K562 treated with DMSO at 1 percent for 4 hours (cell line): ENCODE results near the gene PCDHA4. TPM values are rescaled to one million over a fixed set of nuclear protein-coding genes. Genes with fewer than 3 reads are reported as not detected.

Source experiments
- total RNA-seq: library from RNA; unstranded; fragments of 300-600 nt; gene quantifications from 2 replicates; pipeline ENCODE4 v1.2.3, GENCODE V29; 2022; ENCODE audit not compliant: insufficient read depth

Gene PCDHA4
- not detected in 2 replicates for total RNA-seq

DNA sequence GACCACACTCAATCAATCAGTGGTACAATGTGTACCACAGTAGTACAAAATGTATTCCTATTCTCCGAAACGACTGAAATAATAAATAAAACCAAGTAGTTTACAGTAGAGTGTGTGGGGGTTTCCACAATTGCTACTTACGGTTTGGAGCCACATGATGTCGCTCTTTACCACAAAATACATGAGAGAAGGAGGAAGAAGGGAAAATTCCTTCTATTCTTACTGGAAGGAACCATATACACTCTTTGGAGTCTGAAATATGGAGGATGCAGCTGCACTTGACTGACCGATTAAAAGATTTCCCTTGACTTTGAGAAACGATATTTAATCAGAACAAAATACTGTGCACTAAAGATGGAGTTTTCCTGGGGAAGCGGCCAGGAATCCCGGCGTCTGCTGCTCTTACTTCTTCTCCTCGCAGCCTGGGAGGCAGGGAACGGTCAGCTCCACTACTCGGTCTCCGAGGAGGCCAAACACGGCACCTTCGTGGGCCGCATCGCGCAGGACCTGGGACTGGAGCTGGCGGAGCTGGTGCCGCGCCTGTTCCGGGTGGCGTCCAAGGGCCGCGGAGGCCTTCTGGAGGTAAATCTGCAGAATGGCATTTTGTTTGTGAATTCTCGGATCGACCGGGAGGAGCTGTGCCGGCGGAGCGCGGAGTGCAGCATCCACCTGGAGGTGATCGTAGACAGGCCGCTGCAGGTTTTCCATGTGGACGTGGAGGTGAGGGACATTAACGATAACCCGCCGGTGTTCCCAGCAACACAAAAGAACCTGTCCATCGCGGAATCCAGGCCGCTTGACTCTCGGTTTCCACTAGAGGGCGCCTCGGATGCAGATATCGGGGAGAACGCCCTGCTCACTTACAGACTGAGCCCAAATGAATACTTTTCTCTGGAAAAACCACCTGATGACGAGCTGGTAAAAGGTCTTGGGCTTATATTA lies at the start of gene PCDHA4:
Gene PCDHA4 (plus strand): TSS at position 235 of the 942 bp plus-strand sequence.

DNA sequence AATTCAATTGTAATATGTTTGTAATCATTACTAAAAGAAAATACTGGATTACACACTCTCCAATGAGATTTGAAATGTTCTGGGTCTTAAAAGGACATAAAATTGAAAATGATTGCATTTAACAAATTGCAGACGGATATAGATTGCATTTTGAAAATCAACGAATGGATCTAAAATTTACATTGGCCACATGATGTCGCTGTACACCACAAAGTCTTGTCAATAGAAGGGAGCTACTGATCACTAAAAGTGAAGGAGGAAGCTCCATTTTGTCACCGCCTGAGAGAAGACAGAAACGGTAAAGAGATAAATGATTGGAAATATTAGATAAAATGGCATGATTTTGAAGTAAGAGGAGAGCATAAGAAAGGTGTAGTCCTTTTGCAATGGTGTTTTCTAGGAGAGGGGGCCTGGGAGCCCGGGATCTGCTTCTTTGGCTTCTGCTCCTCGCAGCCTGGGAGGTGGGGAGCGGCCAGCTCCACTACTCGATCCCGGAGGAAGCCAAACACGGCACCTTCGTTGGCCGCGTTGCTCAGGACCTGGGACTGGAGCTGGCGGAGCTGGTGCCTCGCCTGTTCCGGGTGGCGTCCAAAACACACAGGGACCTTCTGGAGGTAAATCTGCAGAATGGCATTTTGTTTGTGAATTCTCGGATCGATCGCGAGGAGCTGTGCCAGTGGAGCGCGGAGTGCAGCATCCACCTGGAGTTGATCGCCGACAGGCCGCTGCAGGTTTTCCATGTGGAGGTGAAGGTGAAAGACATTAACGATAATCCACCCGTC lies 20.8 kb upstream of the PCDHA4 start, which contains the start of gene PCDHA1:
Gene PCDHA1 (plus strand): TSS at position 236 of the 782 bp plus-strand sequence.

DNA sequence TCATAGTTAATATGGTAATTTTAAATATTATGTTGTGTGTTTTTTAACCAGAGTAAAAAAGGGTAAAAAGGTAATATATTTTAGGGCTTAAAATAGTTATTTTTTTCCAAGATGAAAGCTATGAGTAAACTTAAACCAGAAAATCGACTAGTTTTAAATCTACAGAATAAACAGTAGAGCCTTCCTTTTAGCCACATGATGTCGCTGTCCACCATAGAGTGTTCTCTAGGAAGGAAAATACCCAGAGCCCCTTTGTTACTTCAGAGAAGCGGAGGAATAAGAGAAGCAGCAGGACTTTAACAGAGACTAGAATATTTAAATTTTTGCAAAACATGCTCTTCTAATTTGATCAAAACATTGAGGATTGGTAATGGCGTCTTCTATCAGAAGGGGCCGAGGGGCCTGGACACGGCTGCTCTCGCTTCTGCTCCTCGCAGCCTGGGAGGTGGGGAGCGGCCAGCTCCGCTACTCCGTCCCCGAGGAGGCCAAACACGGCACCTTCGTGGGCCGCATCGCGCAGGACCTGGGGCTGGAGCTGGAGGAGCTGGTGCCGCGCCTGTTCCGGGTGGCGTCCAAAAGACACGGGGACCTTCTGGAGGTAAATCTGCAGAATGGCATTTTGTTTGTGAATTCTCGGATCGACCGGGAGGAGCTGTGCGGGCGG lies 12.1 kb upstream of the PCDHA4 start, which contains the start of gene PCDHA2:
Gene PCDHA2 (plus strand): TSS at position 258 of the 664 bp plus-strand sequence.

DNA sequence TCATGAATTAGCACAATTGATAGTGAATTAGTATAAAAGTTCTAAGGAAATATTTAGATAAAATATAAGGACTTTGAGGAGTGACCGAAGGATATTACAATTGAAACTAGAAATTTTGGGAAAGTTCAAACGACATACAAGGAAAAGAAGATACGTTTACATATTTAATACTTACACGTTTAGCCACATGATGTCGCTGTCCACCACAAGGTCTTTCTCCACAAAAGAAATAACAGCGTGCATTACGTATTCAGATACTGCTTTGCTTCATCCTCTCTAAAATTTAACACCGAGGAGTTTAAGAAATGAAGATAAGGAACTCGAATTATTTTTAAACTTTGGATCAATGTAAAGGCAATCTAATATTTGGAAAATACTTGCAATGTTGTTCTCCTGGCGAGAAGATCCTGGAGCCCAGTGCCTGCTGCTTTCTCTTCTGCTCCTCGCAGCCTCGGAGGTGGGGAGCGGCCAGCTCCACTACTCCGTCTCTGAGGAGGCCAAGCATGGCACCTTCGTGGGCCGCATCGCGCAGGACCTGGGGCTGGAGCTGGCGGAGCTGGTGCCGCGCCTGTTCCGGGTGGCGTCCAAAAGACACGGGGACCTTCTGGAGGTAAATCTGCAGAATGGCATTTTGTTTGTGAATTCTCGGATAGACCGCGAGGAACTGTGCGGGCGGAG lies 5.9 kb upstream of the PCDHA4 start, which contains the start of gene PCDHA3:
Gene PCDHA3 (plus strand): TSS at position 242 of the 678 bp plus-strand sequence.

DNA sequence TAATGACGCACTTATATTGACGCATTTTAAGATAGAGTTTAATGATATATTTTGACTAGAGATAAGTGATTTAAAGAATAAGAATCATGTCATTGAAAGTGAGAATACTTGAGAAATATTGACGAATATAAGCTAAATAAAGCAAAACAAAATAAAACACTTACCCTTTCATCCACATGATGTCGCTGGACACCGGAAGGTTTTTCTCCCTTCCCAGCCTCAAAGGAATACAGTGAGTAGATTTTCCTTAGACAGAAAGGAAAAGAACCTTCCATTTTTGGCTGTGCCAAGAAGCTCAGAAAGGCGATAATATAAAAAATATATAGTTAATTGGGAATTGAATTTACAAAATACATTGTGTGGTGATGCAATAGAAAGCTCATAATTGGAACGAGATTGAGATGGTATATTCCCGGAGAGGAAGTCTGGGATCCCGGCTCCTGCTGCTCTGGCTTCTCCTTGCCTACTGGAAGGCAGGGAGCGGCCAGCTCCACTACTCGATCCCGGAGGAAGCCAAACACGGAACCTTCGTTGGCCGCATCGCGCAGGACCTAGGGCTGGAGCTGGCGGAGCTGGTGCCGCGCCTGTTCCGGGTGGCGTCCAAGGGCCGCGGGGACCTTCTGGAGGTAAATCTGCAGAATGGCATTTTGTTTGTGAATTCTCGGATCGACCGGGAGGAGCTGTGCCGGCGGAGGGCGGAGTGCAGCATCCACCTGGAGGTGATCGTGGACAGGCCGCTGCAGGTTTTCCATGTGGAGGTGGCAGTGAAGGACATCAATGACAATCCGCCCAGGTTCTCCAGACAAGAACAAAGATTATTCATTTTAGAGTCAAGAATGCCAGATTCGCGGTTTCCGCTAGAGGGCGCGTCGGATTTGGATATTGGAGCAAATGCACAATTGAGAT lies 14.8 kb downstream of the PCDHA4 start, which contains the start of gene PCDHA5:
Gene PCDHA5 (plus strand): TSS at position 239 of the 906 bp plus-strand sequence.

DNA sequence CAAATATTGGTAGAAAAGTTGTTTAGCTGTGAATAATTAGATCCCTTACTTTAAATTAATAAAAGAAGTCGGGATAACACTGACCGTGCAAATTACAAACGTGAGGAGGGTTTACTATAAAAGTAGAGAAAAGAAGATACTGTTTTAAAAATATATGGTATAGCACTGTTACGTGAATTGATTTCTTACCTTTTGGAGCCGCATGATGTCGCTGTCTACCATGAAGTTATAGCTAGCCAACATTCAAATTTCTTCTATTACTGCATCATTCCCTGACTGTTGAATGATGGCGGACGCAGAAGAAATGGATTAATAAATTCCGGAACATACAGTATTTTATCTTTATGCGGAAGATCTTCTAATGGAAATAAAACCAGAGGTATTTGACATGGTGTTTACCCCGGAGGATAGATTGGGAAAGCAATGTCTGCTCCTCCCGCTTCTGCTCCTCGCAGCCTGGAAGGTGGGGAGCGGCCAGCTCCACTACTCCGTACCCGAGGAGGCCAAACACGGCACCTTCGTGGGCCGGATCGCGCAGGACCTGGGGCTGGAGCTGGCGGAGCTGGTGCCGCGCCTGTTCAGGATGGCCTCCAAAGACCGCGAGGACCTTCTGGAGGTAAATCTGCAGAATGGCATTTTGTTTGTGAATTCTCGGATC lies 21.0 kb downstream of the PCDHA4 start, which contains the start of gene PCDHA6:
Gene PCDHA6 (plus strand): TSS at position 257 of the 658 bp plus-strand sequence. CDS start 132 bp downstream, at position 389.

DNA sequence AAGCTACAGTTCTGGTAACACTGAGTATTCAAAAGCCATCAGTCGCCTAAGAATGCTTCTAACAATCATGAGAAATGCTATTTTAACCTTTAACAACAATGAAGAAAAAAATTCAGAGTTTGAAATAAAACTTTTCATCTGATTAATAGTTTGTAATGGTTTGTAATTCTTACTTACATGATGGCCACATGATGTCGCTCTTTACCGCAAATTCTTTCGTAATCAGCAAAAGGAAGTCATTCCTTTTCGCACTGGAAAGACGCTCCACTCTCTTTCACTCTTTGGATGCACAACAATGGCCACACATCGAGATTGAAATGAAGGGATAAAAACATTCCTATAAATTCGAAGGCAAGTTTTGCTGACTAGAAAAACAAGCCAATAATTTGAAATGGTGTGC lies 27.1 kb downstream of the PCDHA4 start, which contains the start of gene PCDHA7:
Gene PCDHA7 (plus strand): TSS at position 277 of the 400 bp plus-strand sequence. CDS start 115 bp downstream, at position 392.

DNA sequence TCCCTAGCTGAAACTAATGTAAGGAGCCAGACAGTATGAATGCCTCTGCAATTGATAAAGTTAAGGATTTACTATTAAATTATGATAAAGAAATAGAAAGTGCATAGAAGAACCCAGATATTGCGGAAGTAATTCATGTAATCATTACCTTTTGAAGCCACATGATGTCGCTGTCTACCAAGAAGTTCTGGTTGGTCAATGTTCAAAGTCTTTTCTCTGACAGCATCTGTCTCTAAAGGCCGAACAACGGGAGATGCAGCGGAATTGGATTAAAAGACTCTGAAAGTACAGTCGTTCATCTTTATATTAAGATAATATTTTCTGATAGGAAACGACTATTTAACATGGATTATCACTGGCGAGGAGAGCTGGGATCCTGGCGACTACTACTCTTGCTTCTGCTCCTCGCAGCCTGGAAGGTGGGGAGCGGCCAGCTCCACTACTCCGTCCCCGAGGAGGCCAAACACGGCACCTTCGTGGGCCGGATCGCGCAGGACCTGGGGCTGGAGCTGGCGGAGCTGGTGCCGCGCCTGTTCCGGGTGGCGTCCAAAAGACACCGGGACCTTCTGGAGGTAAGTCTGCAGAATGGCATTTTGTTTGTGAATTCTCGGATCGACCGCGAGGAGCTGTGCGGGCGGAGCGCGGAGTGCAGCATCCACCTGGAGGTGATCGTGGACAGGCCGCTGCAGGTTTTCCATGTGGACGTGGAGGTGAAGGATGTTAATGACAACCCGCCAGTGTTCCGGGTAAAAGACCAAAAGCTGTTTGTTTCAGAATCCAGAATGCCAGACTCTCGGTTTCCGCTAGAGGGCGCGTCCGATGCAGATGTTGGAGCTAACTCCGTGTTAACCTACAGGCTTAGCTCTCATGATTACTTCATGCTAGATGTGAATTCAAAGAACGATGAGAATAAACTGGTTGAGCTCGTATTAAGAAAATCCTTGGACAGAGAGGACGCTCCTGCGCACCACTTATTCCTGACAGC lies 34.4 kb downstream of the PCDHA4 start, which contains the start of gene PCDHA8:
Gene PCDHA8 (plus strand): TSS at position 210 of the 985 bp plus-strand sequence. CDS start 135 bp downstream, at position 345.

DNA sequence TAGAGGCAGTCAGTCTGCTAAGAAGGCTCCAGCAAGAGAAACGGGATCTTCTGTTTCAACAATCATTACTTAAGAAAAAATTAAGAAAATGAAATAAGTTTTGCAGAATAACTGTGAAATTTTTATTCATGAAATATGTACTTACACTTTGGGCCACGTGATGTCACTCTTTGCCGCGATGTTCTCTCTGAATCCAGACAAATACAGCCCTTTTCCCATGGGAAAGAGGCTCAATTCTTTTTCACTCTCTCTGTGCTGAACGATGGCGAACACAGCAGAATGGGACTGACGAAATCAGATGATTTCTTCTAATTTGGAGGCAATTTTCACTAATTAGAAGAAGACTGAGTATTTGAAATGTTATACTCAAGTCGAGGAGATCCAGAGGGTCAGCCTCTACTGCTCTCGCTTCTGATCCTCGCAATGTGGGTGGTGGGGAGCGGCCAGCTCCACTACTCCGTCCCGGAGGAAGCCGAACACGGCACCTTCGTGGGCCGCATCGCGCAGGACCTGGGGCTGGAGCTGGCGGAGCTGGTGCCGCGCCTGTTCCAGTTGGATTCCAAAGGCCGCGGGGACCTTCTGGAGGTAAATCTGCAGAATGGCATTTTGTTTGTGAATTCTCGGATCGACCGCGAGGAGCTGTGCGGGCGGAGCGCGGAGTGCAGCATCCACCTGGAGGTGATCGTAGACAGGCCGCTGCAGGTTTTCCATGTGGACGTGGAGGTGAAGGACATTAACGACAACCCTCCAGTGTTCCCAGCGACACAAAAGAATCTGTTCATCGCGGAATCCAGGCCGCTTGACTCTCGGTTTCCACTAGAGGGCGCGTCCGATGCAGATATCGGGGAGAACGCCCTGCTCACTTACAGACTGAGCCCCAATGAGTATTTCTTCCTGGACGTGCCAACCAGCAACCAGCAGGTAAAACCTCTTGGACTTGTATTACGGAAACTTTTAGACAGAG lies 41.6 kb downstream of the PCDHA4 start, which contains the start of gene PCDHA9:
Gene PCDHA9 (plus strand): TSS at position 244 of the 964 bp plus-strand sequence. CDS start 114 bp downstream, at position 358.

DNA sequence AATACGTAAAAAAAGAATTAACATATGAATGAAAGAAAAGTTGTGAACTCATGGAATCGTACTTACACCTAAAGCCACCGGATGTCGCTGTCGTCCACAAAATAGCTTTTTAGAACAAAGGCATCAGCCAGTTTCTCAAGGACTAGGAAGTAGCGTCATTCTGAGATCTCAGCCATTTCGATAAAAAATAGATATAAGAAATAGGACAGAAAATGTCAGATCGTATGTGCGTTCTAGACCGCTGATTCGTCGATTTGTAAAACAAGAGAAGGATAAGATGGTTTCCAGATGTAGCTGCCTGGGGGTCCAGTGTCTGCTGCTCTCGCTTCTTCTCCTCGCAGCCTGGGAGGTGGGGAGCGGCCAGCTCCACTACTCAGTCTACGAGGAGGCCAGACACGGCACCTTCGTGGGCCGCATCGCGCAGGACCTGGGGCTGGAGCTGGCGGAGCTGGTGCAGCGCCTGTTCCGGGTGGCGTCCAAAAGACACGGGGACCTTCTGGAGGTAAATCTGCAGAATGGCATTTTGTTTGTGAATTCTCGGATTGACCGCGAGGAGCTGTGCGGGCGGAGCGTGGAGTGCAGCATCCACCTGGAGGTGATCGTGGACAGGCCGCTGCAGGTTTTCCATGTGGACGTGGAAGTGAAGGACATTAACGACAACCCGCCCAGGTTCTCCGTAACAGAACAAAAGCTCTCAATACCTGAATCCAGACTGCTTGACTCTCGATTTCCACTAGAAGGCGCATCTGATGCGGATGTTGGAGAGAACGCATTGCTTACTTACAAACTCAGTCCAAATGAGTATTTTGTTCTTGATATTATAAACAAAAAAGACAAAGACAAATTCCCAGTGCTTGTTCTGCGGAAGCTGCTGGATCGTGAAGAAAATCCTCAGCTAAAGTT lies 49.2 kb downstream of the PCDHA4 start, which contains the start of gene PCDHA10:
Gene PCDHA10 (plus strand): TSS at position 126 of the 903 bp plus-strand sequence. CDS start 152 bp downstream, at position 278.

Other genes starting within 250 kb of the PCDHA4 start
- gene SRA1, start 249.6 kb upstream of the PCDHA4 start, total RNA-seq, result 24.8 and 27.5 TPM in 2 replicates
- 8.4 and 9.2 TPM in 2 replicates for gene APBB3, start 242.5 kb upstream of the PCDHA4 start, total RNA-seq
- 110 and 118 TPM in 2 replicates for gene SLC35A4, start 242.2 kb upstream of the PCDHA4 start, total RNA-seq
- 4.9 TPM in 1 of 2 replicates, not detected in the other for gene CD14, start 173.9 kb upstream of the PCDHA4 start, total RNA-seq
- gene TMCO6, start 167.6 kb upstream of the PCDHA4 start, total RNA-seq, result 10.4 and 10.7 TPM in 2 replicates
- 172 and 175 TPM in 2 replicates for gene NDUFA2, start 159.4 kb upstream of the PCDHA4 start, total RNA-seq
- gene IK, start 159.2 kb upstream of the PCDHA4 start, total RNA-seq, result 149 and 176 TPM in 2 replicates
- 43.1 and 46.0 TPM in 2 replicates for gene WDR55, start 142.2 kb upstream of the PCDHA4 start, total RNA-seq
- 3.3 and 7.0 TPM in 2 replicates for gene DND1, start 133.5 kb upstream of the PCDHA4 start, total RNA-seq
- gene HARS1, start 115.7 kb upstream of the PCDHA4 start, total RNA-seq, result 43.5 and 55.6 TPM in 2 replicates
- gene HARS2, start 115.6 kb upstream of the PCDHA4 start, total RNA-seq, result 10.2 and 15.1 TPM in 2 replicates
- gene ZMAT2, start 106.6 kb upstream of the PCDHA4 start, total RNA-seq, result 34.6 and 43.0 TPM in 2 replicates
- not detected in 2 replicates for gene PCDHA1, start 20.9 kb upstream of the PCDHA4 start, total RNA-seq
- gene PCDHA2, start 12.2 kb upstream of the PCDHA4 start, total RNA-seq, result not detected in 2 replicates
- not detected in 2 replicates for gene PCDHA3, start 6.0 kb upstream of the PCDHA4 start, total RNA-seq
- not detected in 2 replicates for gene PCDHA5, start 14.5 kb downstream of the PCDHA4 start, total RNA-seq
- gene PCDHA6, start 20.9 kb downstream of the PCDHA4 start, total RNA-seq, result not detected in 2 replicates
- gene PCDHA7, start 27.2 kb downstream of the PCDHA4 start, total RNA-seq, result not detected in 2 replicates
- gene PCDHA8, start 34.1 kb downstream of the PCDHA4 start, total RNA-seq, result not detected in 2 replicates
- gene PCDHA9, start 41.3 kb downstream of the PCDHA4 start, total RNA-seq, result not detected in 2 replicates
- gene PCDHA10, start 48.8 kb downstream of the PCDHA4 start, total RNA-seq, result not detected in 2 replicates
- gene PCDHA11, start 61.9 kb downstream of the PCDHA4 start, total RNA-seq, result not detected in 2 replicates
- gene PCDHA12, start 68.2 kb downstream of the PCDHA4 start, total RNA-seq, result not detected in 2 replicates
- not detected in 2 replicates for gene PCDHA13, start 75.1 kb downstream of the PCDHA4 start, total RNA-seq
- gene PCDHAC1, start 119.2 kb downstream of the PCDHA4 start, total RNA-seq, result not detected in 2 replicates
- gene PCDHAC2, start 159.4 kb downstream of the PCDHA4 start, total RNA-seq, result not detected in 2 replicates
- not detected in 2 replicates for gene PCDHB1, start 244.3 kb downstream of the PCDHA4 start, total RNA-seq